GM13976 (cell line): ENCODE measurements around the gene PEAK1.

Experiments used
- DNase-seq: peaks from one replicate; pipeline ENCODE4 v3.0.0; 2012; ENCODE audit warnings: low spot score
- CTCF ChIP-seq: IDR thresholded peaks from 2 replicates; pipeline ENCODE4 v1.5.1; 2012; ENCODE audit warnings: borderline replicate concordance, mild to moderate bottlenecking; ENCODE audit not compliant: insufficient read depth; ENCODE audit errors: extremely low read depth, missing control alignments, control extremely low read depth
- in situ Hi-C: fragments of 300-500 bp; cut with MboI; formaldehyde crosslinking; loops from one replicate; pipeline ENCODE4 v1.12.0; 2022; ENCODE audit warnings: low sequenced_read_pairs, mixed read lengths, inconsistent platforms; ENCODE audit not compliant: unreplicated experiment

Gene PEAK1

GRCh38 chr15:77393471-77393840 is 26.4 kb downstream of the PEAK1 start:
- no peak for DNase-seq
- TF ChIP-seq CTCF = no peak
- in situ Hi-C loops = no loop called here

GRCh38 chr15:77392762-77393470 is 27.0 kb downstream of the PEAK1 start:
- no peak for TF ChIP-seq CTCF
- no peak for DNase-seq
- in situ Hi-C loops = no loop called here

GRCh38 chr15:77391372-77391951 is 28.4 kb downstream of the PEAK1 start:
- in situ Hi-C loops = no loop called here
- no peak for TF ChIP-seq CTCF
- no peak for DNase-seq

GRCh38 chr15:77387365-77388105 is 32.4 kb downstream of the PEAK1 start:
- TF ChIP-seq CTCF = no peak
- in situ Hi-C loops = no loop called here
- DNase-seq = no peak

GRCh38 chr15:77386626-77387025 is 33.3 kb downstream of the PEAK1 start:
- no peak for TF ChIP-seq CTCF
- no peak for DNase-seq
- in situ Hi-C loops = no loop called here

- no peak for TF ChIP-seq CTCF
- DNase-seq = no peak
- in situ Hi-C loops = no loop called here
Measured at GRCh38 chr15:77384589-77385359, 35.1 kb downstream of the PEAK1 start.
